ENCODE results near the gene TPK1.
"Not testable (repeated sequence)": the region's sequence is repeated elsewhere in the genome, so short reads cannot be mapped to it uniquely, and the experiment has no call there.

The TPK1 gene

GRCh38 chr7:144821067-144821466 is 14.8 kb downstream of the TPK1 start:
- no peak for DNase-seq

- no peak for DNase-seq
These were observed 15.3 kb downstream of the TPK1 start for GRCh38 chr7:144820552-144820951.

GRCh38 chr7:144819566-144819965 is 16.3 kb downstream of the TPK1 start:
- no peak for DNase-seq

DNA sequence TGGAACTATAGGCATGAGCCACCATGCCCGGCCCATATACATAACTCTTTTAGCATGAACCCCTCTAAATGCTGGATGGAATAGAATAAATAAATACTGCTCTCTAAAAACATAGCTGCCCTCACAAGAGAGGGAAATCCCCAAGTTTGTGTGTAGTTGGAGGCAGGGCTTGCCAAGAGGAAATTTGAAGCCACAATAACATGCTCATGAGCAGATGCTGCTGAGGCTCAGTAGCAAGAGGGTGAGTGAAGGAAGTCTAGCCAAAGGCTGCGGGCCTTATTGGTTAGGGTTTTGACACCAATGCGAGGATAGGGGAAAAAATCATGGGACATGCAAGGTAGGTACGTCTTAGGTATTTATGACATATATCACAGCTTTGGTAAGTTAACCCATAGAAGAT is 17.3 kb downstream of the TPK1 start:
- no peak for DNase-seq

- no peak for DNase-seq
These were observed 18.9 kb downstream of the TPK1 start for GRCh38 chr7:144817001-144817400.

- DNase-seq = no peak
These were observed 21.6 kb downstream of the TPK1 start for GRCh38 chr7:144814299-144814698.

GRCh38 chr7:144812379-144813283 is 23.2 kb downstream of the TPK1 start:
- no peak for DNase-seq

DNA sequence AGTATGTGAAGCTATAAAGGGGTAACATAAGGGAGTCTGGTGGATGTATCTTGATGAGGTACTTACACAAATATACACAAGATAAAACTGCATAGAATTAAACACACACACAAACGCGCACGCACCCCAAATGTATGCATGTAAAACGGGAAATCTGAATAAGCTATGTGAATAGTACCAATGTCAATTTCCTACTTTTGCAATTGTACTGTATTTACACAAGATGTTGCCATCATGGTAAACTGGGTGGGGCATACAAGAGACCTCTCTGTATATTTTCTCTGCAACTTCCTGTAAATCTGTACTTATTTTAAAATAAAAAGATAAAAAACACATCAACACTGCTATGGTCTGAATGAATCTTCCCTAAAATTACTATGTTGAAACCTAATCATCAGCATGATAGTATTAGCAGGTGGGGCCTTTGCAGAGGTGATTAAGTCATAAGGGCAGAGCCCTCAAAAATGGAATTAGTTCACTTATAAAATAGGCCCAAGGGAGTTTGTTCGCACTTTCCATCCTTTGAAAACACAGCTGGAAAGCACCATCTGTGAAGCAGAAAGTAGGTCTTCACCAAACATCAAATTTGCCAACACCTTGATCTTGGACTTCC is 30.1 kb downstream of the TPK1 start:
- DNase-seq = no peak

DNA sequence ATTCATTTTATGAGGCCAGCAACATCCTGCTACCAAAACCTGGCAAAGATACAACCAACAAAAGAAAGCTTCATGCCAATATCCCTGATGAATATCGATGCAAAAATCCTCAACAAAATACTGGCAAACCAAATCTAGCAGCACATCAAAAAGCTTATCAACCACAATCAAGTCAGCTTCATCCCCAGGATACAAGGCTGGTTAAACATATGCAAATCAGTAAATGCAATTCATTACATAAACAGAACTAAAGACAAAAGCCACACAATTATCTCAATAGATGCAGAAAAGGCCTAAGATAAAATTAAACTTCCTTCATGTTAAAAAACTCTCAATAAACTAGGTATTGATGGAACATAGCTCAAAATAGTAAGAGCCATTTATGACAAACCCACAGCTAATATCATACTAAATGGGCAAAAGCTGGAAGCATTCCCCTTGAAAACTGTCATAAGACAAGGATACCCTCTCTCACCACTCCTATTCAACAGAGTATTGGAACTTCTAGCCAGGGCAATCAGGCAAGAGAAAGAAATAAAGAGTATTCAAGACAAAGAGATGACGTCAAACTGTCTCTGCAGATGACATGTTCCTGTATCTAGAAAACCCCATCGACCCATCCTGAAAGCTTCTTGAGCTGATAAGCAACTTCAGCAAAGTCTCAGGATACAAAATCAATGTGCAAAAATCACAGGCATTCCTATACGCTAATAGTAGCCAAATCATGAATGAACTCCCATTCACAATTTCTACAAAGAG is 35.0 kb downstream of the TPK1 start:
- not testable (repeated sequence) for DNase-seq

DNA sequence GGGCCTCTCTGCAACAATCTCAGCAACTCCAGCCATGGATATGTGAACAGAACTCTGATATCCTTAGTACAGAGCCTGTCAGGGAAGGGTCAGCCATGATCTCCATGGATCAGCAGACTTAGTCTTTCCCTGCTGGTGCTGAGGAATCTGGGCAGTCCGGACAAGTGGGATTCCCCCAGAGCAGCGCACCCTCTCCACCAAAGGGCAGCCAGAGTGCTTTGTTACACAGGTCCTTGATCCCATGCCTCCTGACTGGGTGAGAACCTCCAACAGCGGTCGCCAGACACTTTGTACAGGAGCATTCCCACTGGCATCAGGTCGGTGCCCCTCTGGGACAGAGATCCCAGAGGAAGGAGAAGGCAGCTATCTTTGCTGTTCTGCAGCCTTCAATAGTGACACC is 38.9 kb downstream of the TPK1 start:
- DNase-seq = no peak

- no peak for DNase-seq
These were observed 43.8 kb downstream of the TPK1 start for GRCh38 chr7:144792050-144792449.

- no peak for DNase-seq
These were observed 44.4 kb downstream of the TPK1 start for GRCh38 chr7:144791488-144791887.

- no peak for DNase-seq
These were observed 48.7 kb downstream of the TPK1 start for GRCh38 chr7:144787127-144787526.

- DNase-seq = no peak
These were observed 49.3 kb downstream of the TPK1 start for GRCh38 chr7:144786522-144786921.

DNA sequence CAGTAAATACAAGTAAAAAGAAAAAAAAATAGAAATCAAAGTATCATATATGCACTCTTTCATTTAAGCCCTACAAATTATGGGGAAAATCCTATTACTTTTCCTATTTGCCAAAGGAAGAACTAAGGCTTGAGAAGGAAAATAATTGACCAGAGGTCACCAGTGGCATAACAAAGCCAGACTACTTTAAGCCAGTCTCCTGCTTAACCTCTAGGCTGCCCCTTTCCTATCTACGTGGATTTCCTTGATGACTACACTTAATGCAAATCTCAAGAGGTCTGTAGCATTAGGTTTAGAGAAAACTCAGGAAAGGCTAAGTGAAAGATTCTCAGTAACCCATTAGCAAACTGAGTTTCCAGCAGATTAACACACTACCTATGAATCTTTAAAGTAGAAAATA is 49.8 kb downstream of the TPK1 start:
- no peak for DNase-seq

DNA sequence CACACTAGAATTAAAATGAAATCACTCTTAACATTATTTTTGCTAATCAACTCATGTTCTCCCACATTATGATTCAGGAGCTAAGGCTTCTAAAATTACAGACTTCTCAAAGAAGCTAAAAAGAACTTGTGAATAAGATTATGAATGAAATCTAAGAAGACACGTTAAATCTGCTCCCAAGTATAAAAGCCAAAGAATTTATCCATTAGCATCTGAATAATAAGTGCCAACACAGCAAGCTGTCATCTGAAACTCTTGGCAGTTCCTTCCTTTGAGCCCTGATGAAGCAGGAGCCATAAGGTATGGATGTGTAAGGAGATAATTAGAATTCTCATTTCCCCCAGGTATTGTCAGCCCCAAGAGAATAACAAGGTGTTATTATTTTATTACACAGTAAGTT is 50.3 kb downstream of the TPK1 start:
- no peak for DNase-seq

DNA sequence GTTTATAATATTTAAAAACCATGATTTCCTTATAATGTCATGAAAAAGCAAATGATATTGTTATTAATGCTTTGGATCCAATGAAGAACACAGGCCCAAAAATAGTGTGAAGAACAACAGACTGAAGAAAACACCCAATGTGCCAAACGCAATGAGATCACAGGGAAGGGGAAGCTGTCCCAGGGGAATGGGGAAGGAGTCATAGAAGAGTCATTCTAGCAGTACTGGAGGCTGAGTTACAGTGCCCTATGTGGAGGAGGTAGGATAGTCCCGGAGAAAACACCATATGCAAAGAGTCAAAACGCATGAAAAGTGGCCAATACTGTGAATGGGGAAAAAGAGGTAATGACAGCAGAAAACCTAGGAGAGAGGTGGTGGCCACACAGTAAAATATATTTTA is 50.9 kb downstream of the TPK1 start:
- DNase-seq = no peak

GRCh38 chr7:144784441-144784840 is 51.4 kb downstream of the TPK1 start:
- no peak for DNase-seq

- DNase-seq = no peak
These were observed 53.0 kb downstream of the TPK1 start for GRCh38 chr7:144782883-144783282.

GRCh38 chr7:144780071-144780608 is 55.7 kb downstream of the TPK1 start:
- no peak for DNase-seq

DNA sequence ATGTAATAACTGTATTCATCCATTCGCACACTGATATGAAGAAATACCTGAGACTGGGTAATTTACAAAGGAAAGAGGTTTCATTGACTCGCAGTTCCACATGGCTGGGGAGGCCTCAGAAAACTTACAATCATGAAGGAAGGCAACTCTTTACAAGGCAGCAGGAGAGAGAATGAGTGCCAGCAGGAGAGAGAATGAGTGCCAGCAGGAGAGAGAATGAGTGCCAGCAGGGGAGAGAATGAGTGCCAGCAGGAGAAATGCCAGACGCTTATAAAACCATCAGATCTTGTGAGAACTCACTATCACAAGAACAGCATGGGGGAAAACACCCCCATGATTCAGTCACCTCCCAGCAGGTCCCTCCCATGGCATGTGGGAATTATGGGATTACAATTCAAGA is 58.0 kb downstream of the TPK1 start:
- DNase-seq = not testable (repeated sequence)

DNA sequence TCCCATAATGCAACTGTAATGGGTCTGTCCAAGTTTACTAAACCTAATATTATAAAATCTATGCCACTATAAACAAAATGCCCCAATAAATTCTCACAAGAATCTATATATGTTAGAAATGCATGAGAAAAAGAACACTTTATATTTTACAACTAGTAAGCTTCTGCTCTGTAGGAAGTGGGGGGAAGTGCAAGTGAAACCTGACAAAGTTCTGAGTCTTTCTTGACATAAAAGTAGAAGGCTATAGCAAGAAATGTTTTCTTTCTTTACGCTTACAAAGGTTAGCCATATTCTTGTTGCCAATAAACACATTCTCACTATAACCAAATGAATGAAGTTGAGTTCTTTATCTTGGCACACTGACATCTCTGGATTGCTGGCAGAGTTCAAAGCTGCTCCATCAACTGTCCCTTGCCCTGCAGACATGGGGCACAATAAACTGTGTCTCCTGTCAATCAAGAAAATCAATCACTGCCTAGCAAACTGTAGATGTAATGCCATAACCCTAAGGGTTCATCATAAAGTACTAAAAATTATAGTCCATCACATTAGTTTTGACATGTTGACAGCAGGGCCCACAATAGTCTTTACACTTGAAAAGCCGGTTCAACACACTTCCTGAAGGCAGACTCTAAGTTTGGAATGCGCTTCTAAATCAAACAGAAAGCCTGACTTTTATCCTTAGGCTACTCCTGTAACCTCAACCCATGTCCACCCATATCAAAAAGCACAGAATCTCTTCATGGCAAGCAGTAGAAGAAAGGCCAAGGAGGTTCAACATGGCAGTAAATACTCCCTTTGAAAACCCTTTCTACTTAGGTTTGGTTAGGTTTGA is 58.6 kb downstream of the TPK1 start:
- no peak for DNase-seq

DNA sequence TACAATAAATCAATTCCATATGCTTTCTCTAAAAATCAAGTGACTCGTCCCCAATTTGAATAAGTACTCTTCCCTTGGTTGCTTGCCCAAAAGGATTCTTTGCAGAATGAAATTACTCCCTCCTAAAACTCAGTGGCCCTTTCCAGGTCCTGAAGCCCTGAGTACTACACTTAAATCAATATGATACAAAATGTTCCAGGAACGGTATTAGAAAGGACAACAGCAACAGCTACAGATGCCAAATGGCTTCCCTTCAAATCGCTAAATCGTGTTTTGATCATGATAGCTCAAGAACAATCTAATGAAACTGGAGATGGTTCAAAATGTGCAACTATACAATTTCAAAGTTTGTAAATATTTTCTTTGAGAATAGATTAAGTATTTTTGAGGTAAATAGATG is 59.4 kb downstream of the TPK1 start:
- no peak for DNase-seq
